PFSK-1 (cell line): ENCODE results near the gene NYAP2.

ENCODE experiments used
- POLR2AphosphoS5 ChIP-seq: IDR thresholded peaks from 2 replicates; pipeline ENCODE4 v1.6.1; 2012; ENCODE audit warnings: low read depth, mild to moderate bottlenecking, control low read depth, low read length, moderate library complexity
- REST ChIP-seq, 2 experiments: IDR thresholded peaks; 2 replicates each; pipeline versions ENCODE4 v1.6.1 to v1.8.0; 2011 to 2012; ENCODE audit warnings: low read depth in 2 of 2, low read length in 2 of 2, control low read depth in 1 of 2, inconsistent platforms in 1 of 2, mild to moderate bottlenecking in 1 of 2, moderate library complexity in 1 of 2; ENCODE audit not compliant: insufficient read depth in 1 of 2
- TAF1 ChIP-seq: IDR thresholded peaks from 2 replicates; pipeline ENCODE4 v1.6.1; 2012; ENCODE audit warnings: low read length, control low read depth, borderline replicate concordance; ENCODE audit not compliant: insufficient read depth

GRCh38 chr2:225569995-225570394 is 170.5 kb downstream of the NYAP2 start:
- TF ChIP-seq POLR2AphosphoS5 (no peak), REST (IDR thresholded peaks at IDR 0.05; ENCODE audit: insufficient read depth in 1 of 2, low read depth in 2 of 2, low read length in 2 of 2) (no peak), TAF1 (no peak)
